NB4 (cell line): Measurements from ENCODE around the gene AOAH.

Experiments used
- CTCF ChIP-seq: IDR thresholded peaks from one replicate; pipeline ENCODE4 v1.5.1; 2012; ENCODE audit warnings: low read depth, low read length
- MYC ChIP-seq: IDR thresholded peaks from 2 replicates; pipeline ENCODE4 v1.6.1; 2011; ENCODE audit warnings: low read depth, low read length

DNA sequence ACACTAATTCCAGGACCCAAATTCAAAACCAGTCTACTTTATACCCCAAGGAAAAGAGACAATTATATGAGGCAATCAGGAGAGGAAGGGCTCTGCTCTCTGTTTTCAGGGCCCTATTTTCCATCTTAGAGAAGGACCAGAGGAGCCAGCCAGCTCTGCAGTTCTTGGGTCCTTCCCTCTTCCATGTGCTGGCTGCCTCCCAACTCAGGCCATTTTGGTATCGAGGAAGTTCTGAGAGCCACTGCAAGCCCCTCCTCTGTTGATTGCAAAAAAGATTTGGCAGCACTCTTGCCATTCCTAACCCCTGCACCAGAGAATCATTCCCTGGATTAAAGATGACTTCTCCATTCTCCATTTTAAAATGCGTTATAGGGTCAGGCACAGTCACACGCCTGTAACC lies 151.2 kb downstream of the AOAH start:
- TF ChIP-seq CTCF = no peak
- no peak for TF ChIP-seq MYC
